ENCODE measurements around the gene RIOK1. TPM values are rescaled to one million over a fixed set of nuclear protein-coding genes. Genes with fewer than 3 reads are reported as not detected.

Gene RIOK1
- total RNA-seq, 1 experiment from 2014 or later: 16.9 TPM

DNA sequence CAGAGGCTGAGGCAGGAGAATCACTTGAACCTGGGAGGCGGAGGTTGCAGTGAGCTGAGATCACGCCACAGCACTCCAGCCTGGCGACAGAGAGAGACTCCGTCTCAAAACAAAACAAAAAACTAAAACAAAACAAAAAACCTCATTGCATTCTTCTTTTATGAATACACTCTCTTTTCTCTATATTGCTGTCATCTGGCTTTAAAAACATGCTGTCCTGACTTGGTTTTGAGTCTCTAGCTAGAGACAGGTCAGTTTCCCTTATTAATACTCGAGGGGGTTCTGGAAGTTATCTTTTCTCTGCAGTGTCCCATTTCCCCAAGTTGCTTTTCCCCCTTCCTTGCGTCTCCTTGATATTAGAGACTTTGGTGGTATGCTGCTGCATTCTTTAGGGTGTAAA is 50.9 kb downstream of the RIOK1 start:
- intact Hi-C loops (cut with micrococcal nuclease; ENCODE audit: unreplicated experiment): no loop called here
- Histone ChIP-seq H3F3A (ENCODE audit: insufficient read depth, low read depth) (no peaks in the 10 kb centered on the region), H3K4me3 (no peak overlapping the region), H3K36me3 (ENCODE audit: low read depth) (no peaks in the 10 kb centered on the region), H3K9me3 (ENCODE audit: insufficient read depth, low read depth) (no peaks in the 10 kb centered on the region), H3K27me3 (ENCODE audit: insufficient read depth, low read depth) (no peaks in the 10 kb centered on the region), H3K27ac (no peak overlapping the region), H3K9me2 (ENCODE audit: insufficient read depth) (no peaks in the 10 kb centered on the region), H3K4me2 (no peak overlapping the region), H2AFZ (no peak overlapping the region), H3K79me2 (ENCODE audit: low read depth) (no peaks in the 10 kb centered on the region), H3K4me1 (replicated peaks; ENCODE audit: insufficient read depth) (no peaks in the 10 kb centered on the region), H4K20me1 (ENCODE audit: insufficient read depth) (no peaks in the 10 kb centered on the region)
- no TSS peak for BruUV-seq (replicated peaks)
- no peak for DNase-seq
- ChIA-PET POLR2A (ENCODE audit: unreplicated experiment) (no interaction called here), CTCF (no interaction called here)
- TF ChIP-seq, protein P1, sequence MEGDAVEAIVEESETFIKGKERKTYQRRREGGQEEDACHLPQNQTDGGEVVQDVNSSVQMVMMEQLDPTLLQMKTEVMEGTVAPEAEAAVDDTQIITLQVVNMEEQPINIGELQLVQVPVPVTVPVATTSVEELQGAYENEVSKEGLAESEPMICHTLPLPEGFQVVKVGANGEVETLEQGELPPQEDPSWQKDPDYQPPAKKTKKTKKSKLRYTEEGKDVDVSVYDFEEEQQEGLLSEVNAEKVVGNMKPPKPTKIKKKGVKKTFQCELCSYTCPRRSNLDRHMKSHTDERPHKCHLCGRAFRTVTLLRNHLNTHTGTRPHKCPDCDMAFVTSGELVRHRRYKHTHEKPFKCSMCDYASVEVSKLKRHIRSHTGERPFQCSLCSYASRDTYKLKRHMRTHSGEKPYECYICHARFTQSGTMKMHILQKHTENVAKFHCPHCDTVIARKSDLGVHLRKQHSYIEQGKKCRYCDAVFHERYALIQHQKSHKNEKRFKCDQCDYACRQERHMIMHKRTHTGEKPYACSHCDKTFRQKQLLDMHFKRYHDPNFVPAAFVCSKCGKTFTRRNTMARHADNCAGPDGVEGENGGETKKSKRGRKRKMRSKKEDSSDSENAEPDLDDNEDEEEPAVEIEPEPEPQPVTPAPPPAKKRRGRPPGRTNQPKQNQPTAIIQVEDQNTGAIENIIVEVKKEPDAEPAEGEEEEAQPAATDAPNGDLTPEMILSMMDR (conservative IDR thresholded peaks at IDR 0.05): no peak
- TF ChIP-seq EZH2 (IDR thresholded peaks at IDR 0.05; ENCODE audit: low read depth): no peak

DNA sequence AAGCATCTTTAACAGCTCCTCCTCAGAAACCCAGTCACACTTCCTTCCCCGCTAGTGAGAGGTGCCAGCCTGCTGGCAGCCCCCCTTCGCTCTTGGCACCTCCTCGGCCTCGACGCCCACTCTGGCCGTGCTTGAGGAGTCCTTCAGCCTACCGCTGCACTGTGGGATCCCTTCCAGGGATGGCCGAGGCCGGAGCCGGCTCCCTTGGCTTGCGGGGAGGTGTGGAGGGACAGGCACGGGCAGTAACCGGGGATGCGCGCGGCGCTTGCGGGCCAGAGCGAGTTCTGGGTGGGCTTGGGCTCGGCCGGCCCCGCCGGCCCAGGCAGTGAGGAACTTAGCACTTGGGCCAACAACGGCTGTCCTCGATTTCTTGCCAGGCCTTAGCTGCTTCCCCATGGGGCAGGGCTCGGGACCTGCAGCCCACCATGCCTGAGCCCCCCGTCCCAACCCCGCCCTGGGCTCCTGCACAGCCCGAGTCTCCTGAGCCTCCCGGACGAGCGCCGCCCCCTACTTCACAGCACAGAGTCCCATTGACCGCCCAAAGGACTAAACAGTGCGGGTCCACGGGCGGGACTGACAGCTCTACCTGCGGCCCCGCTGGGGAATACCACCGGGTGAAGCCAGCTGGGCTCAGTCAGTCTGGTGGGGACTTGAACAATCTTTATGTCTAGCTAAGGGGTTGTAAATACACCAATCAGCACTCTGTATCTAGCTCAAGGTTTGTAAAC is 51.6 kb downstream of the RIOK1 start:
- no peaks in the 10 kb centered on the region for H3K79me2 ChIP-seq (ENCODE audit: low read depth)
- H4K20me1 ChIP-seq (ENCODE audit: insufficient read depth): no peaks in the 10 kb centered on the region
- DNase-seq: no peak
- ChIA-PET POLR2A (ENCODE audit: unreplicated experiment) (no interaction called here), CTCF (no interaction called here)
- TF ChIP-seq, protein P1 (conservative IDR thresholded peaks at IDR 0.05): no peak
- TF ChIP-seq EZH2 (IDR thresholded peaks at IDR 0.05; ENCODE audit: low read depth): no peak
- no peak overlapping the region for H3K4me2 ChIP-seq
- intact Hi-C loops (cut with micrococcal nuclease; ENCODE audit: unreplicated experiment): no loop called here
- H3K27me3 ChIP-seq (ENCODE audit: insufficient read depth, low read depth): no peaks in the 10 kb centered on the region
- no peaks in the 10 kb centered on the region for H3K4me1 ChIP-seq (replicated peaks; ENCODE audit: insufficient read depth)
- H3K4me3 ChIP-seq: no peak overlapping the region
- no peaks in the 10 kb centered on the region for H3K36me3 ChIP-seq (ENCODE audit: low read depth)
- no peaks in the 10 kb centered on the region for H3K9me2 ChIP-seq (ENCODE audit: insufficient read depth)
- no TSS peak for BruUV-seq (replicated peaks)
- H3F3A ChIP-seq (ENCODE audit: insufficient read depth, low read depth): no peaks in the 10 kb centered on the region
- H3K9me3 ChIP-seq (ENCODE audit: insufficient read depth, low read depth): no peaks in the 10 kb centered on the region
- no peak overlapping the region for H3K27ac ChIP-seq
- H2AFZ ChIP-seq: no peak overlapping the region

DNA sequence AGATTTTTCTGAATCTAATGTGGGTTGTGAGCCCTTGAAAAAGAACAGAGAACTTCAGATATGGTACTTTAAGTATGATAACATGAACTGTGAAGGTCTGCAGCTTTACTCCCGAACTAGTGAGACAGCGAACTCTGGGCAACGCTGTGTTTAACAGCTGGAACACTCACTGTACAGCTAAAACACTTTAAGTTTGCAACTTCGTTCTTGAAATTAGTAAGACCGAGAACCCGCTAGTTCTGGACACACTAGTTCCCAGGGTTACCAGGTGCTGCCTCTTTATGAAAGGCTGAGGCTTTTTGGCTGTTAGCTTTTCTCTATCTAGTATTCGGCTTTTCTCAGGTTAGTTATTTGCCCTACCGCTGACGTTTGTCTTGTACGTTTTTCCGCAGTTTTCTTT is 52.9 kb downstream of the RIOK1 start:
- ChIA-PET POLR2A (ENCODE audit: unreplicated experiment) (no interaction called here), CTCF (no interaction called here)
- no peaks in the 10 kb centered on the region for H3K4me1 ChIP-seq (replicated peaks; ENCODE audit: insufficient read depth)
- H3K9me3 ChIP-seq (ENCODE audit: insufficient read depth, low read depth): no peaks in the 10 kb centered on the region
- TF ChIP-seq EZH2 (IDR thresholded peaks at IDR 0.05; ENCODE audit: low read depth): no peak
- TF ChIP-seq, protein P1 (conservative IDR thresholded peaks at IDR 0.05): no peak
- intact Hi-C loops (cut with micrococcal nuclease; ENCODE audit: unreplicated experiment): no loop called here
- H3K4me2 ChIP-seq: no peak overlapping the region
- H2AFZ ChIP-seq: no peak overlapping the region
- H3F3A ChIP-seq (ENCODE audit: insufficient read depth, low read depth): no peaks in the 10 kb centered on the region
- H3K4me3 ChIP-seq: no peak overlapping the region
- BruUV-seq (replicated peaks): no TSS peak
- H3K36me3 ChIP-seq (ENCODE audit: low read depth): no peaks in the 10 kb centered on the region
- H3K9me2 ChIP-seq (ENCODE audit: insufficient read depth): no peaks in the 10 kb centered on the region
- no peaks in the 10 kb centered on the region for H3K27me3 ChIP-seq (ENCODE audit: insufficient read depth, low read depth)
- no peak for DNase-seq
- no peaks in the 10 kb centered on the region for H4K20me1 ChIP-seq (ENCODE audit: insufficient read depth)
- no peaks in the 10 kb centered on the region for H3K79me2 ChIP-seq (ENCODE audit: low read depth)
- H3K27ac ChIP-seq: no peak overlapping the region
